ENCODE data around the gene ACTL8. TPM values are rescaled to one million over a fixed set of nuclear protein-coding genes. Genes with fewer than 3 reads are reported as not detected.

Gene ACTL8
- total and polyA plus RNA-seq, 12 donors = not detected

GRCh38 chr1:17790383-17791054 lies 35.4 kb downstream of the ACTL8 start:
- ATAC-seq = no peak
- H3K27me3 ChIP-seq = peaks cover 0 to 31% (median 7%) of the 10 kb centered on the region in 7 donors

DNA sequence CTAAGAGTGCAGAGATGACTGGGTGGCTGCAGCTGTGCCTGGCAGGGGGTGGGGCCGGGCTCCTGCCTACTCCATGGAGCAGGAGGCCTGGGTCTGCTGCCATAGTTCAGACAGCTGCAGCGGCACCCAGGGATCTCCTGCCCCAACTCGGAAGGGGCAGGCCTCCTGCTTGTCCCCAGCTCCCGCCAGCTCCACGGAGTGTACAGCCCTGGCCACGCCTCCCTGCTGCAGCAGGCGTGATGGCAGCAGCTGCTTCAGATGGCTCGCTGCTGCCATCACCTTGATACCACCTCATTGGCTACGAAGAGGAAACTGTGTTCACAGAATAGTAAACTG lies 35.9 kb downstream of the ACTL8 start:
- 61 to 67% methylated on average over 9 of the region's 9 CpGs for WGBS, 2 donors
- intact Hi-C loops (cut with DNase I) = loop anchor here in 1 of 10 donors (5.0 kb wide), 1 partner anchor 751 kb away; no protein-coding TSS in a partner anchor
- no peaks in the 10 kb centered on the region for H3K36me3 ChIP-seq
- no peak overlapping the region for H3K4me3 ChIP-seq
- peaks cover 0 to 5% (median 0%) of the 10 kb centered on the region in 9 donors for H3K4me1 ChIP-seq
- H3K9me3 ChIP-seq = no peaks in the 10 kb centered on the region
- no peak overlapping the region for H3K27ac ChIP-seq
- ATAC-seq = peak in 1 of 8 donors; percentile 52
- DNase-seq = no peak
- peaks cover 0 to 36% (median 7%) of the 10 kb centered on the region in 7 donors for H3K27me3 ChIP-seq
- TF ChIP-seq CTCF (IDR thresholded peaks at IDR 0.05) = no peak

More at GRCh38 chr1:17790383-17791054, 35.4 kb downstream of the ACTL8 start:
- Histone ChIP-seq H3K27ac (no peak overlapping the region), H3K9me3 (no peaks in the 10 kb centered on the region), H3K4me1 (peaks cover 0 to 5% (median 0%) of the 10 kb centered on the region in 9 donors), H3K36me3 (no peaks in the 10 kb centered on the region), H3K4me3 (no peak overlapping the region)
- no peak for TF ChIP-seq CTCF (IDR thresholded peaks at IDR 0.05)
- no peak for DNase-seq
- intact Hi-C loops (cut with DNase I) = loop anchor here in 1 of 10 donors (5.0 kb wide), 1 partner anchor 752 kb away; no protein-coding TSS in a partner anchor
- 76 to 80% methylated on average over 4 of the region's 4 CpGs for WGBS, 2 donors

DNA sequence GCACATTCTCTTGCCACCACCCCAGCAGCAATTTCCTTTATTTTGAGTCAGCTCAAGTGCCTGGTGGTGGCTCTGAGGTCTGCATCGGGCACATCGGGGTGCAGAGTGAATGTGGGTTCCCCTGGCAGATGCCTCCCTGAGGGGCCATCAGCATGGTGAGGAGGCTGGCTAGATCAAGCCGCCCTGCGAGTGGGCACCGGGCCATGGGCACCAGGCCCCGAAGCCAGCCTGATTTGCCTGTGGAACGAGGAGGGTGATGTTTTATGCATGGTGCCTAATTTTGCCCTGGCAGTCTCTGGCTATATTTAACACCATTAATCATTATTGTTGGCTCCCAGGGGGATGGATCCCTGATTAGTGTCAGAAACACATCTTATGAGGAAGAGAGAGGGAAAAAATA lies 36.3 kb downstream of the ACTL8 start:
- H3K4me3 ChIP-seq = no peak overlapping the region
- H3K27ac ChIP-seq = no peak overlapping the region
- ATAC-seq = peak in 4 of 8 donors; percentile 34 to 60 (median 42)
- no peak for DNase-seq
- H3K4me1 ChIP-seq = peaks cover 0 to 5% (median 0%) of the 10 kb centered on the region in 9 donors
- intact Hi-C loops (cut with DNase I) = loop anchor here in 1 of 10 donors (5.0 kb wide), 1 partner anchor 751 kb away; no protein-coding TSS in a partner anchor
- WGBS, 2 donors = 81 to 85% methylated on average over 7 of the region's 7 CpGs
- H3K9me3 ChIP-seq = no peaks in the 10 kb centered on the region
- TF ChIP-seq CTCF (IDR thresholded peaks at IDR 0.05) = no peak
- no peaks in the 10 kb centered on the region for H3K36me3 ChIP-seq
- H3K27me3 ChIP-seq = peaks cover 0 to 38% (median 7%) of the 10 kb centered on the region in 7 donors

GRCh38 chr1:17792421-17792820 lies 37.3 kb downstream of the ACTL8 start:
- Histone ChIP-seq H3K9me3 (no peaks in the 10 kb centered on the region), H3K27me3 (peaks cover 0 to 42% (median 12%) of the 10 kb centered on the region in 7 donors), H3K36me3 (no peaks in the 10 kb centered on the region), H3K27ac (no peak overlapping the region), H3K4me1 (peaks cover 0 to 5% (median 0%) of the 10 kb centered on the region in 9 donors), H3K4me3 (no peak overlapping the region)
- WGBS, 2 donors = 55 to 56% methylated on average over 6 of the region's 6 CpGs
- TF ChIP-seq CTCF (IDR thresholded peaks at IDR 0.05) = no peak
- ATAC-seq (no peak), DNase-seq (no peak)
- intact Hi-C loops (cut with DNase I) = loop anchor here in 1 of 10 donors (5.0 kb wide), 1 partner anchor 750 kb away; no protein-coding TSS in a partner anchor

All from heart right ventricle (tissue), 16 donors.